HEK293 (cell line): ENCODE data around the gene BCR.

Experiments
- BCL11A ChIP-seq: fragments of 450-650 bp; formaldehyde crosslinking; IDR thresholded peaks from 2 replicates; pipeline ENCODE4 v1.5.1; 2016; ENCODE audit warnings: low read depth, missing biosample characterization, missing genetic modification characterization
- EGR2 ChIP-seq: fragments of 450-650 bp; formaldehyde crosslinking; IDR thresholded peaks from 2 replicates; pipeline ENCODE4 v1.5.1; 2016; ENCODE audit warnings: low read depth, missing biosample characterization, missing genetic modification characterization
- FEZF1 ChIP-seq: fragments of 450-650 bp; formaldehyde crosslinking; IDR thresholded peaks from 2 replicates; pipeline ENCODE4 v1.5.1; 2016; ENCODE audit warnings: missing biosample characterization, missing genetic modification characterization
- GFI1B ChIP-seq: fragments of 450-650 bp; formaldehyde crosslinking; IDR thresholded peaks from 2 replicates; pipeline ENCODE4 v1.5.1; 2016; ENCODE audit warnings: missing biosample characterization, missing genetic modification characterization
- GLIS1 ChIP-seq: fragments of 450-650 bp; formaldehyde crosslinking; IDR thresholded peaks from 2 replicates; pipeline ENCODE4 v1.5.1; 2016; ENCODE audit warnings: missing biosample characterization, missing genetic modification characterization
- HOXD13 ChIP-seq: sonication (generic); formaldehyde crosslinking; IDR thresholded peaks from 2 replicates; pipeline ENCODE4 v1.8.0; 2022; ENCODE audit warnings: missing genetic modification reagents, borderline replicate concordance
- IKZF3 ChIP-seq: fragments of 450-650 bp; IDR thresholded peaks from 2 replicates; pipeline ENCODE4 v1.5.0; 2018; ENCODE audit warnings: missing biosample characterization, mild to moderate bottlenecking, missing genetic modification characterization, moderate library complexity
- KLF10 ChIP-seq: fragments of 450-650 bp; IDR thresholded peaks from 2 replicates; pipeline ENCODE4 v1.5.1; 2018; ENCODE audit warnings: missing biosample characterization, mild to moderate bottlenecking, missing genetic modification characterization
- OSR2 ChIP-seq: fragments of 450-650 bp; formaldehyde crosslinking; IDR thresholded peaks from 2 replicates; pipeline ENCODE4 v1.5.1; 2016; ENCODE audit warnings: missing biosample characterization, missing genetic modification characterization
- PBX3 ChIP-seq: sonication (generic); formaldehyde crosslinking; IDR thresholded peaks from 2 replicates; pipeline ENCODE4 v1.8.1; 2022; ENCODE audit warnings: mild to moderate bottlenecking, moderate library complexity, missing genetic modification reagents
- PRDM10 ChIP-seq: fragments of 450-650 bp; formaldehyde crosslinking; IDR thresholded peaks from 2 replicates; pipeline ENCODE4 v1.5.1; 2016; ENCODE audit warnings: missing biosample characterization, missing genetic modification characterization
- PRDM6 ChIP-seq: fragments of 450-650 bp; formaldehyde crosslinking; IDR thresholded peaks from 2 replicates; pipeline ENCODE4 v1.5.1; 2017; ENCODE audit warnings: missing biosample characterization, missing genetic modification characterization
- WT1 ChIP-seq: fragments of 450-650 bp; formaldehyde crosslinking; IDR thresholded peaks from 2 replicates; pipeline ENCODE4 v1.5.1; 2016; ENCODE audit warnings: missing biosample characterization, missing genetic modification characterization
- YY1 ChIP-seq: fragments of 450-650 bp; formaldehyde crosslinking; IDR thresholded peaks from 2 replicates; pipeline ENCODE4 v1.5.1; 2018; ENCODE audit warnings: missing biosample characterization, missing genetic modification characterization
- YY2 ChIP-seq: fragments of 450-650 bp; formaldehyde crosslinking; IDR thresholded peaks from 2 replicates; pipeline ENCODE4 v1.5.1; 2016; ENCODE audit warnings: missing biosample characterization, missing genetic modification characterization
- ZBTB17 ChIP-seq: fragments of 450-650 bp; formaldehyde crosslinking; IDR thresholded peaks from 2 replicates; pipeline ENCODE4 v1.5.1; 2016; ENCODE audit warnings: missing biosample characterization, missing genetic modification characterization
- ZBTB48 ChIP-seq: fragments of 450-650 bp; formaldehyde crosslinking; IDR thresholded peaks from 2 replicates; pipeline ENCODE4 v1.5.1; 2016; ENCODE audit warnings: missing biosample characterization, missing genetic modification characterization
- ZFP41 ChIP-seq: fragments of 450-650 bp; formaldehyde crosslinking; IDR thresholded peaks from 2 replicates; pipeline ENCODE4 v1.5.1; 2016; ENCODE audit warnings: missing biosample characterization, missing genetic modification characterization, borderline replicate concordance
- ZIC2 ChIP-seq: fragments of 450-650 bp; formaldehyde crosslinking; IDR thresholded peaks from 2 replicates; pipeline ENCODE4 v1.5.1; 2016; ENCODE audit warnings: missing biosample characterization, missing genetic modification characterization
- ZNF146 ChIP-seq: fragments of 450-650 bp; formaldehyde crosslinking; IDR thresholded peaks from 2 replicates; pipeline ENCODE4 v1.5.1; 2016; ENCODE audit warnings: missing biosample characterization, missing genetic modification characterization
- ZNF184 ChIP-seq: fragments of 450-650 bp; IDR thresholded peaks from 2 replicates; pipeline ENCODE4 v1.5.1; 2018; ENCODE audit warnings: missing biosample characterization, mild to moderate bottlenecking, missing genetic modification characterization
- ZNF311 ChIP-seq: fragments of 450-650 bp; formaldehyde crosslinking; IDR thresholded peaks from 2 replicates; pipeline ENCODE4 v1.5.1; 2017; ENCODE audit warnings: missing biosample characterization, missing genetic modification characterization, borderline replicate concordance
- ZNF335 ChIP-seq: fragments of 450-650 bp; formaldehyde crosslinking; conservative IDR thresholded peaks from 2 replicates; pipeline ENCODE4 v1.5.1; 2016; ENCODE audit warnings: missing biosample characterization, missing genetic modification characterization
- ZNF341 ChIP-seq: fragments of 450-650 bp; formaldehyde crosslinking; IDR thresholded peaks from 2 replicates; pipeline ENCODE4; 2016; ENCODE audit warnings: low read depth, missing biosample characterization, missing genetic modification characterization
- ZNF362 ChIP-seq: fragments of 450-650 bp; formaldehyde crosslinking; IDR thresholded peaks from 2 replicates; pipeline ENCODE4 v1.5.1; 2016; ENCODE audit warnings: missing biosample characterization, missing genetic modification characterization
- ZNF404 ChIP-seq: fragments of 450-650 bp; formaldehyde crosslinking; IDR thresholded peaks from 2 replicates; pipeline ENCODE4 v1.5.1; 2017; ENCODE audit warnings: missing biosample characterization, missing genetic modification characterization
- ZNF449 ChIP-seq: fragments of 450-650 bp; formaldehyde crosslinking; IDR thresholded peaks from 2 replicates; pipeline ENCODE4 v1.5.1; 2017; ENCODE audit warnings: missing biosample characterization, mild to moderate bottlenecking, missing genetic modification characterization, moderate library complexity
- ZNF544 ChIP-seq: fragments of 450-650 bp; formaldehyde crosslinking; IDR thresholded peaks from 2 replicates; pipeline ENCODE4 v1.5.0; 2017; ENCODE audit warnings: missing biosample characterization, missing genetic modification characterization
- ZNF610 ChIP-seq: fragments of 450-650 bp; formaldehyde crosslinking; IDR thresholded peaks from 2 replicates; pipeline ENCODE4 v1.5.1; 2016; ENCODE audit warnings: missing biosample characterization, missing genetic modification characterization, borderline replicate concordance
- ZNF621 ChIP-seq: fragments of 450-650 bp; formaldehyde crosslinking; IDR thresholded peaks from 2 replicates; pipeline ENCODE4 v1.5.1; 2017; ENCODE audit warnings: missing biosample characterization, missing genetic modification characterization
- ZNF629 ChIP-seq: fragments of 450-650 bp; formaldehyde crosslinking; IDR thresholded peaks from 2 replicates; pipeline ENCODE4 v1.5.1; 2017; ENCODE audit warnings: missing biosample characterization, missing genetic modification characterization
- ZNF660 ChIP-seq: fragments of 450-650 bp; IDR thresholded peaks from 2 replicates; pipeline ENCODE4 v1.5.1; 2018; ENCODE audit warnings: missing biosample characterization, mild to moderate bottlenecking, missing genetic modification characterization
- ZNF707 ChIP-seq: fragments of 450-650 bp; formaldehyde crosslinking; IDR thresholded peaks from 2 replicates; pipeline ENCODE4 v1.5.1; 2016; ENCODE audit warnings: missing biosample characterization, missing genetic modification characterization

The BCR gene

GRCh38 chr22:23218867-23219251 lies 38.5 kb downstream of the BCR start (continued):
- TF ChIP-seq PRDM10 (tag by site-specific recombination) (0 out of 2 replicates have a peak, but pooled peaks have one; percentile 12), ZNF660 (tag by site-specific recombination) (no peak), PRDM6 (tag by site-specific recombination) (peak; percentile 76; the same call in 1 of the 2 replicates), ZNF621 (tag by site-specific recombination) (no peak), ZNF311 (tag by site-specific recombination) (no peak), ZNF146 (no peak), ZFP41 (tag by site-specific recombination) (no peak), ZNF610 (tag by site-specific recombination) (peak; percentile 55; the same call in 1 of the 2 replicates), HOXD13 (no peak), ZBTB17 (tag by site-specific recombination) (peak; percentile 48; the same call in 1 of the 2 replicates), BCL11A (tag by site-specific recombination) (no peak), IKZF3 (tag by site-specific recombination) (peak; percentile 41; the same call in 1 of the 2 replicates), ZIC2 (tag by site-specific recombination) (peak; percentile 91), KLF10 (tag by site-specific recombination) (0 out of 2 replicates have a peak, but pooled peaks have one; percentile 19), FEZF1 (tag by site-specific recombination) (peak; percentile 79), ZNF362 (no peak), YY2 (tag by site-specific recombination) (peak; percentile 35; the same call in 1 of the 2 replicates), OSR2 (tag by site-specific recombination) (peak; percentile 50), ZBTB48 (tag by site-specific recombination) (peak; percentile 53), GLIS1 (tag by site-specific recombination) (peak; percentile 93), WT1 (tag by site-specific recombination) (peak; percentile 26; the same call in 1 of the 2 replicates), ZNF544 (no peak), ZNF184 (no peak), GFI1B (tag by site-specific recombination) (no peak), ZNF335 (tag by site-specific recombination) (peak; percentile 84), PBX3 (CRISPR knock-in tag) (no peak), ZNF707 (tag by site-specific recombination) (no peak), YY1 (tag by site-specific recombination) (0 out of 2 replicates have a peak, but pooled peaks have one; percentile 20), EGR2 (no peak), ZNF629 (0 out of 2 replicates have a peak, but pooled peaks have one; percentile 16), ZNF449 (tag by site-specific recombination) (peak; percentile 81), ZNF404 (tag by site-specific recombination) (no peak), ZNF341 (tag by site-specific recombination) (peak; percentile 97)
